AG04450 (cell line): Measurements from ENCODE around the gene AQP12A. TPM values are rescaled to one million over a fixed set of nuclear protein-coding genes. Genes with fewer than 3 reads are reported as not detected.

Experiments
- CTCF ChIA-PET: fragments of 300-600, 350-600 bp; formaldehyde crosslinking; extraction: SDS; loops from one replicate; lab custom pipeline; 2022; ENCODE audit warnings: antibody characterized with exemption, inconsistent platforms; lab: Charles Lee
- POLR2A ChIA-PET: fragments of 350-600 bp; formaldehyde crosslinking; extraction: SDS; loops from one replicate; lab custom pipeline; 2021; ENCODE audit warnings: antibody characterized with exemption, inconsistent platforms; lab: Yijun Ruan, JAX
- DNase-seq: peaks from one replicate; pipeline ENCODE4 v3.0.0-alpha.2; 2011; ENCODE audit warnings: low read depth, low spot score
- H3K27ac ChIP-seq: one replicate; pipeline ENCODE4 v1.5.1; 2012; ENCODE audit warnings: low read depth, low read length, control low read depth
- H3K27me3 ChIP-seq: one replicate; pipeline ENCODE4 v1.6.0; 2012; ENCODE audit warnings: low read length; ENCODE audit not compliant: control insufficient read depth, insufficient read depth
- H3K4me3 ChIP-seq: 2 replicates; pipeline ENCODE4 v1.5.1; 2011; ENCODE audit warnings: mild to moderate bottlenecking, low read depth, low read length, control low read depth
- H3K9me3 ChIP-seq: 2 replicates; pipeline ENCODE4 v1.5.1; 2012; ENCODE audit warnings: low read length; ENCODE audit not compliant: control insufficient read depth, insufficient read depth
- CTCF ChIP-seq: IDR thresholded peaks from 2 replicates; pipeline ENCODE4 v1.5.1; 2011; ENCODE audit warnings: low read depth, low read length, control low read depth, inconsistent platforms
- polyA plus RNA-seq: library from polyadenylated mRNA; depleted of rRNA; stranded (reverse); fragments of >200 nt; gene quantifications from 2 replicates; pipeline ENCODE4 v1.2.3, GENCODE V29; 2011

AQP12A gene
- polyA plus RNA-seq, 1 experiment, result not detected

DNA sequence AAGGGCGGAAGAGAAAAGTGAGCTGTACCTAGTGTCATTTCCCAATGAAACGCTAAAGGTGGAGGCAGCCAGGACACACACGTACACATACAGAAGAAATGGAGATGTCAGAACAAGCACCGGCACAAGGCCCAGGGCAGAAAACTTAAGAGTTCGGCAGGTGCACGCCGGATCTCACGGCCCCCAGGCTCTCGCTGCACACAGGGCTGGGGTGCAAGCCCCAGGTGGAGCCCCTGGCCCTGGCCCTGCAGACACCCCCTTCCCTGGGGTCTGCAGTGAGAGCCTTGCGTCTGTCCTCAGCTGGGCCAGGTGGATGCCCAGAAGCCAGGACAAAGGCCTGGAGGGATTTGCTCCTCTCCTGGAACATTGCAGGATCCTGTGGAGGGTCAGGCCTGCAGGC, 36.7 kb downstream of the AQP12A start:
- Histone ChIP-seq H3K27ac (no peak overlapping the region), H3K9me3 (no peaks in the 10 kb centered on the region; the same call in 1 of the 2 replicates), H3K4me3 (no peak overlapping the region), H3K27me3 (peaks cover 15% of the 10 kb centered on the region)
- ChIA-PET POLR2A (no interaction called here), CTCF (no interaction called here)
- TF ChIP-seq CTCF, result no peak
- DNase-seq, result no peak

- no peak overlapping the region for H3K27ac ChIP-seq
- no peak overlapping the region for H3K4me3 ChIP-seq
- ChIA-PET POLR2A (no interaction called here), CTCF (no interaction called here)
- DNase-seq, result no peak
- H3K9me3 ChIP-seq, result no peaks in the 10 kb centered on the region; the same call in 1 of the 2 replicates
- H3K27me3 ChIP-seq, result peaks cover 15% of the 10 kb centered on the region
- no peak for TF ChIP-seq CTCF
These were observed 37.2 kb downstream of the AQP12A start for GRCh38 chr2:240728827-240729226.

GRCh38 chr2:240730501-240731177, 39.0 kb downstream of the AQP12A start:
- ChIA-PET POLR2A (interaction anchor here (0.6 kb wide), 1 partner anchor 13 kb away, joined by 4 read pairs; no protein-coding TSS in a partner anchor), CTCF (no interaction called here)
- no peak overlapping the region for H3K27ac ChIP-seq
- TF ChIP-seq CTCF, result no peak
- no peak overlapping the region for H3K4me3 ChIP-seq
- peaks cover 15% of the 10 kb centered on the region for H3K27me3 ChIP-seq
- DNase-seq, result no peak
- no peaks in the 10 kb centered on the region; the same call in 1 of the 2 replicates for H3K9me3 ChIP-seq

GRCh38 chr2:240731178-240731545, 39.5 kb downstream of the AQP12A start:
- ChIA-PET POLR2A (interaction anchor here (0.6 kb wide), 1 partner anchor 14 kb away, joined by 4 read pairs; no protein-coding TSS in a partner anchor), CTCF (no interaction called here)
- no peak for TF ChIP-seq CTCF
- Histone ChIP-seq H3K4me3 (no peak overlapping the region), H3K9me3 (no peaks in the 10 kb centered on the region; the same call in 1 of the 2 replicates), H3K27me3 (peaks cover 15% of the 10 kb centered on the region), H3K27ac (no peak overlapping the region)
- DNase-seq, result no peak

DNA sequence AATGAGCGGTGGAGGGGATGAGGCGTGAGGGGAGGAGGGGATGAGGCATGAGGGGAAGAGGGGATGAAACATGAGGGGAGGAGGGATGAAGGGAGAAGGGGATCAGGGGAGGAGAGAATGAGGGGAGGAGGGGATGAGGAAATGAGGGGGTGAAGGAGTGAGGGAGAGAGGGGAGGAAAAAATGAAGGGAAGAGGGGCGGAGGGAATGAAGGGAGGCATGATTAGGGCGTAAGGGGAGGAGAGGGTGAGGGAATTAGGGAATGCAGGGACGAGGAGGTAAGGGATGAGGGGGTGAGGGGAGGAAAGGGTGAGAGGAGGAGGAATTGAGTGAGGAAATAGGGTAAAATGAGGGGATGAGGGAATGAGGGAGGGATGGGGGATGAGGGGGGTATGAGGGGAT, 40.5 kb downstream of the AQP12A start:
- Histone ChIP-seq H3K9me3 (no peaks in the 10 kb centered on the region; the same call in 1 of the 2 replicates), H3K27me3 (peaks cover 15% of the 10 kb centered on the region), H3K4me3 (no peak overlapping the region), H3K27ac (no peak overlapping the region)
- ChIA-PET CTCF (no interaction called here), POLR2A (no interaction called here)
- no peak for TF ChIP-seq CTCF
- DNase-seq, result no peak
